H9 (cell line): ENCODE data around the gene SYNGAP1. TPM values are rescaled to one million over a fixed set of nuclear protein-coding genes. Genes with fewer than 3 reads are reported as not detected.

Experiments used
- DNase-seq: peaks from one replicate; pipeline ENCODE4 v3.0.0-alpha.2; 2017
- H2AFZ ChIP-seq: one replicate; pipeline ENCODE4 v1.6.1; 2013; ENCODE audit warnings: mild to moderate bottlenecking, low read length, control low read depth, moderate library complexity
- H2AK5ac ChIP-seq: 2 replicates; pipeline ENCODE4 v1.6.1; 2013; ENCODE audit warnings: low read length, control low read depth, mixed read lengths; ENCODE audit not compliant: insufficient read length
- H2BK120ac ChIP-seq: one replicate; pipeline ENCODE4 v1.6.1; 2013; ENCODE audit warnings: low read depth, mild to moderate bottlenecking, low read length, control low read depth, inconsistent platforms; ENCODE audit not compliant: poor library complexity, severe bottlenecking
- H2BK12ac ChIP-seq: 2 replicates; pipeline ENCODE4 v1.6.1; 2013; ENCODE audit warnings: low read length, control low read depth, mixed read lengths, low read depth; ENCODE audit not compliant: insufficient read length
- H2BK15ac ChIP-seq: 2 replicates; pipeline ENCODE4 v1.6.1; 2013; ENCODE audit warnings: low read depth, low read length, control low read depth
- H2BK20ac ChIP-seq: one replicate; pipeline ENCODE4 v1.6.1; 2013; ENCODE audit warnings: low read depth, mild to moderate bottlenecking, low read length, control low read depth, inconsistent platforms; ENCODE audit not compliant: poor library complexity, severe bottlenecking
- H2BK5ac ChIP-seq: 2 replicates; pipeline ENCODE4 v1.6.1; 2013; ENCODE audit warnings: low read length, control low read depth, mixed read lengths; ENCODE audit not compliant: insufficient read length
- H3K14ac ChIP-seq: 2 replicates; pipeline ENCODE4 v1.6.1; 2013; ENCODE audit warnings: low read length, control low read depth; ENCODE audit not compliant: insufficient read depth
- H3K18ac ChIP-seq: 2 replicates; pipeline ENCODE4 v1.6.1; 2013; ENCODE audit warnings: low read depth, mild to moderate bottlenecking, mixed read lengths, low read length, control low read depth; ENCODE audit not compliant: insufficient read length
- H3K23ac ChIP-seq: 2 replicates; pipeline ENCODE4 v1.6.1; 2013; ENCODE audit warnings: low read length, control low read depth, mixed read lengths, low read depth; ENCODE audit not compliant: insufficient read length
- H3K23me2 ChIP-seq: 2 replicates; pipeline ENCODE4 v1.6.1; 2013; ENCODE audit warnings: low read depth, mild to moderate bottlenecking, mixed read lengths, low read length, control low read depth; ENCODE audit not compliant: insufficient read length, poor library complexity, severe bottlenecking
- H3K27ac ChIP-seq: 2 replicates; pipeline ENCODE4 v1.5.1; 2013; ENCODE audit warnings: low read length, control low read depth, mixed read lengths, low read depth; ENCODE audit not compliant: insufficient read length
- H3K27me3 ChIP-seq: 2 replicates; pipeline ENCODE4 v1.6.1; 2013; ENCODE audit warnings: low read length, control low read depth, inconsistent platforms; ENCODE audit not compliant: insufficient read depth
- H3K4ac ChIP-seq: 2 replicates; pipeline ENCODE4 v1.6.1; 2013; ENCODE audit warnings: low read depth, mild to moderate bottlenecking, control low read depth, inconsistent platforms, low read length, moderate library complexity
- H3K4me1 ChIP-seq: 2 replicates; pipeline ENCODE4 v1.6.1; 2013; ENCODE audit warnings: low read length, control low read depth, inconsistent platforms; ENCODE audit not compliant: insufficient read depth
- H3K4me2 ChIP-seq: 2 replicates; pipeline ENCODE4 v1.6.1; 2013; ENCODE audit warnings: low read length, control low read depth, mixed read lengths; ENCODE audit not compliant: insufficient read length, insufficient read depth
- H3K56ac ChIP-seq: 2 replicates; pipeline ENCODE4 v1.6.1; 2013; ENCODE audit warnings: low read depth, mild to moderate bottlenecking, mixed read lengths, low read length, control low read depth; ENCODE audit not compliant: insufficient read length
- H3K79me1 ChIP-seq: 2 replicates; pipeline ENCODE4 v1.6.1; 2013; ENCODE audit warnings: low read depth, mild to moderate bottlenecking, moderate library complexity, low read length, control low read depth, inconsistent platforms; ENCODE audit not compliant: insufficient read depth, poor library complexity, severe bottlenecking
- H3K79me2 ChIP-seq: 2 replicates; pipeline ENCODE4 v1.6.1; 2013; ENCODE audit warnings: low read length, control low read depth, inconsistent platforms; ENCODE audit not compliant: insufficient read depth
- H3K9ac ChIP-seq: 2 replicates; pipeline ENCODE4 v1.6.1; 2013; ENCODE audit warnings: low read length, control low read depth, mixed read lengths; ENCODE audit not compliant: insufficient read length; ENCODE audit errors: extremely low read depth
- H3K9me3 ChIP-seq: one replicate; pipeline ENCODE4 v1.6.1; 2013; ENCODE audit warnings: low read depth, low read length, inconsistent platforms; ENCODE audit not compliant: control insufficient read depth
- H3T11ph ChIP-seq: one replicate; pipeline ENCODE4 v1.6.1; 2013; ENCODE audit warnings: mild to moderate bottlenecking, low read length, control low read depth, inconsistent platforms
- H4K20me1 ChIP-seq: one replicate; pipeline ENCODE4 v1.6.1; 2013; ENCODE audit not compliant: control insufficient read depth, insufficient read length, insufficient read depth
- H4K5ac ChIP-seq: 2 replicates; pipeline ENCODE4 v1.6.1; 2013; ENCODE audit warnings: low read depth, mild to moderate bottlenecking, mixed read lengths, low read length, control low read depth; ENCODE audit not compliant: insufficient read length
- H4K8ac ChIP-seq: replicated peaks from 2 replicates; pipeline ENCODE4 v1.6.1; 2013; ENCODE audit warnings: low read length, control low read depth, mixed read lengths, low read depth; ENCODE audit not compliant: insufficient read length
- H4K91ac ChIP-seq: 2 replicates; pipeline ENCODE4 v1.6.1; 2013; ENCODE audit warnings: low read depth, mild to moderate bottlenecking, moderate library complexity, mixed read lengths, low read length, control low read depth; ENCODE audit not compliant: insufficient read length
- H3K27ac Mint-ChIP-seq, 3 experiments: 2 replicates in 2 of 3; 3 replicates in 1 of 3; pipeline ENCODE4 v1.8.0; 2020 to 2021; ENCODE audit warnings: mixed read lengths in 3 of 3, mild to moderate bottlenecking in 1 of 3, moderate library complexity in 1 of 3
- H3K27me3 Mint-ChIP-seq: 2 replicates; pipeline ENCODE4 v1.8.0; 2021; ENCODE audit warnings: low read depth, mild to moderate bottlenecking, moderate library complexity, mixed read lengths
- H3K36me3 Mint-ChIP-seq, 3 experiments: 2 replicates in 2 of 3; 3 replicates in 1 of 3; pipeline ENCODE4 v1.8.0; 2020 to 2021; ENCODE audit warnings: low read depth in 3 of 3, mixed read lengths in 3 of 3; ENCODE audit not compliant: insufficient read depth in 1 of 3
- H3K4me1 Mint-ChIP-seq, 2 experiments: 2 replicates each; pipeline ENCODE4 v1.8.0; 2020; ENCODE audit warnings: mixed read lengths in 2 of 2
- H3K4me3 Mint-ChIP-seq, 2 experiments: 2 replicates in 1 of 2; 3 replicates in 1 of 2; pipeline ENCODE4 v1.8.0; 2020 to 2021; ENCODE audit warnings: mild to moderate bottlenecking in 2 of 2, mixed read lengths in 2 of 2, moderate library complexity in 1 of 2
- H3K9me3 Mint-ChIP-seq, 2 experiments: 2 replicates in 1 of 2; 3 replicates in 1 of 2; pipeline ENCODE4 v1.8.0; 2020; ENCODE audit warnings: mild to moderate bottlenecking in 2 of 2, mixed read lengths in 2 of 2, moderate library complexity in 1 of 2
- WGBS: extraction: QIAGEN DNeasy Blood & Tissue Kit; methylation state at CpG from one replicate; pipeline ENCODE4 v1.1.7; 2013; ENCODE audit warnings: missing lambda C conversion rate, low lambda C conversion rate, mixed read lengths; ENCODE audit not compliant: insufficient read length; ENCODE audit errors: extremely low coverage; 5-methylcytosine and 5-hydroxymethylcytosine counted together
- total RNA-seq: library from RNA; stranded (reverse); gene quantifications from 2 replicates; pipeline ENCODE4 v1.2.1, GENCODE V29; 2021
- TF ChIP-seq, protein P1 (sequence below): fragments of 200-600 bp; sonication (generic); conservative IDR thresholded peaks from 3 replicates; pipeline ENCODE4 v1.8.0; 2021; ENCODE audit warnings: antibody characterized with exemption, mild to moderate bottlenecking

Gene SYNGAP1
- total RNA-seq, 1 experiment from 2014 or later: 121 TPM

DNA sequence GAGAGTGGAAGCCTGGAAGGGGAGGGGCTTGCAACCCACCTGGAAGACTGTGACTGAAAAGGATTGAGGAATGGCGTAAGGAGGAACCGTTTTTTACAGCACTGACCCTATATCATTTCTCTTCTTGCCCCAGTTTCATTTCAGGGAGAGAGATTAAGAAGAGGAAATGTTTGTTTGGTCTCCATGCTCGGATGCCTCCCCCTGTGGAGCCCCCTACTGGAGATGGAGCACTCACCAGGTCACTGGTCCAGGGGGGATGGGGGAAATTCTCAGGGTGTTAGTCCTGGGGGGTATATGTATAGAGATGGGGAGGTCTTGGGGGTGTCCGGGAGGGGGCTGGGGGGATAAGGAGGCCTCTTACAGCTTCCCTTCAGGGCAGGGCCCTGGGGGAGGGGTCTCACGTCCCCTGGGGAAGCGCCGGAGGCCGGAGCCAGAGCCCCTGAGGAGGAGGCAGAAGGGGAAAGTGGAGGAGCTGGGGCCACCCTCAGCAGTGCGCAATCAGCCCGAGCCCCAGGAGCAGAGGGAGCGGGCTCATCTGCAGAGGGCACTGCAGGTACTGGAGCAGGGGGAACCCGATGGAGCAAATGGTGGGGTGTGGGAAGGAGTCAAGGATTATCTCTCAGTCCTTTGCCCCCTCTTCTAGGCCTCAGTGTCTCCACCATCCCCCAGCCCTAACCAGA lies 5.1 kb upstream of the SYNGAP1 start:
- no peak overlapping the region for H3K9ac ChIP-seq
- peaks cover 30 to 54% (median 52%) of the 10 kb centered on the region in 3 experiments for H3K36me3 Mint-ChIP-seq
- H3K4me2 ChIP-seq: no peak overlapping the region
- H3K23me2 ChIP-seq: peaks cover 25% of the 10 kb centered on the region
- peak overlapping the region; percentile 30 to 35; a peak in 4 of 5 replicates for H3K4me3 Mint-ChIP-seq
- no peaks in the 10 kb centered on the region for H3K9me3 Mint-ChIP-seq
- H3K27ac Mint-ChIP-seq: peak overlapping the region; percentile 55 to 84 (median 82); a peak in 4 of 7 replicates
- no peak overlapping the region for H2BK12ac ChIP-seq
- no peak overlapping the region for H4K8ac ChIP-seq
- H2BK120ac ChIP-seq: no peak overlapping the region
- WGBS: no CpG with 5 or more reads among the region's 12 CpGs
- H3K79me2 ChIP-seq: peaks cover 10% of the 10 kb centered on the region; the same call in 1 of the 2 replicates
- no peak overlapping the region for H3K27ac ChIP-seq
- no peaks in the 10 kb centered on the region for H3K79me1 ChIP-seq
- H2AFZ ChIP-seq: no peak overlapping the region
- no peak overlapping the region for H2BK20ac ChIP-seq
- H3K18ac ChIP-seq: no peak overlapping the region
- no peaks in the 10 kb centered on the region for H3K27me3 ChIP-seq
- H2BK15ac ChIP-seq: no peak overlapping the region
- peaks cover 3% of the 10 kb centered on the region; the same call in 1 of the 2 replicates for H3K4me1 ChIP-seq
- no peak overlapping the region for H3T11ph ChIP-seq
- H3K9me3 ChIP-seq: no peaks in the 10 kb centered on the region
- H3K4ac ChIP-seq: no peak overlapping the region
- no peak overlapping the region for H2BK5ac ChIP-seq
- peaks cover 1% of the 10 kb centered on the region for H3K27me3 Mint-ChIP-seq
- no peak overlapping the region for H4K5ac ChIP-seq
- H4K20me1 ChIP-seq: no peaks in the 10 kb centered on the region
- DNase-seq: peak; percentile 41
- peaks cover 44 to 56% of the 10 kb centered on the region in 2 experiments for H3K4me1 Mint-ChIP-seq
- no peak overlapping the region for H2AK5ac ChIP-seq
- H4K91ac ChIP-seq: no peak overlapping the region
- no peak overlapping the region for H3K56ac ChIP-seq
- no peak overlapping the region for H3K23ac ChIP-seq
- H3K14ac ChIP-seq: no peak overlapping the region
- TF ChIP-seq, protein P1, sequence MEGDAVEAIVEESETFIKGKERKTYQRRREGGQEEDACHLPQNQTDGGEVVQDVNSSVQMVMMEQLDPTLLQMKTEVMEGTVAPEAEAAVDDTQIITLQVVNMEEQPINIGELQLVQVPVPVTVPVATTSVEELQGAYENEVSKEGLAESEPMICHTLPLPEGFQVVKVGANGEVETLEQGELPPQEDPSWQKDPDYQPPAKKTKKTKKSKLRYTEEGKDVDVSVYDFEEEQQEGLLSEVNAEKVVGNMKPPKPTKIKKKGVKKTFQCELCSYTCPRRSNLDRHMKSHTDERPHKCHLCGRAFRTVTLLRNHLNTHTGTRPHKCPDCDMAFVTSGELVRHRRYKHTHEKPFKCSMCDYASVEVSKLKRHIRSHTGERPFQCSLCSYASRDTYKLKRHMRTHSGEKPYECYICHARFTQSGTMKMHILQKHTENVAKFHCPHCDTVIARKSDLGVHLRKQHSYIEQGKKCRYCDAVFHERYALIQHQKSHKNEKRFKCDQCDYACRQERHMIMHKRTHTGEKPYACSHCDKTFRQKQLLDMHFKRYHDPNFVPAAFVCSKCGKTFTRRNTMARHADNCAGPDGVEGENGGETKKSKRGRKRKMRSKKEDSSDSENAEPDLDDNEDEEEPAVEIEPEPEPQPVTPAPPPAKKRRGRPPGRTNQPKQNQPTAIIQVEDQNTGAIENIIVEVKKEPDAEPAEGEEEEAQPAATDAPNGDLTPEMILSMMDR: peak; percentile 64
